Measurements from ENCODE around the gene PITX3.
A peak's percentile ranks its signal among the peaks of the same experiment; 100 is the strongest.
"Not testable (repeated sequence)": the region's sequence is repeated elsewhere in the genome, so short reads cannot be mapped to it uniquely, and the experiment has no call there.

PITX3 gene

GRCh38 chr10:102198027-102198426 is 43.3 kb downstream of the PITX3 start:
- TF ChIP-seq CTCF (IDR thresholded peaks at IDR 0.05; ENCODE audit: low read length, missing control alignments) = no peak
- DNase-seq (ENCODE audit: low read depth) = no peak

DNA sequence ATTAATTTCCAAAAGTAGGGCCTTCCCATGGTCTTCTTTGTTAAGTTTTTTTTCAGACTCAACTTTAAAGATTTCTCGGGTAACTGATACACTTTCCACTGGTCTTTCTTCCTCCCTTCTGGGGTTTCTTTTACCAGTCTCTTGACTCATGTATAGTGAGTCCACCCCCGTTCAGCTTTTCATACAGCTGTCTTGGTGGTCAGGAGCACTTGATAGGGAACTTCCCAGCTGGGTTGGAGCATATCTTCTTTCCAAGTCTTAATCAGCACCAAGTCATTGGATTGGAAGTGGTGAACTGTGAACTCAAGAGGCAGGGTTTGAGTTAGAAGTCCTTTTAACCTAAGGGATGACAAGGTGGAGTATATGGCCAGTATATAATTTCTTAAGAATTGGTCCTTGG is 44.4 kb downstream of the PITX3 start:
- H3K4me3 ChIP-seq (replicated peaks; ENCODE audit: low read depth, low read length) = no peak overlapping the region
- no peak for TF ChIP-seq CTCF (IDR thresholded peaks at IDR 0.05; ENCODE audit: low read length, missing control alignments)
- no peak for DNase-seq (ENCODE audit: low read depth)

More at GRCh38 chr10:102198027-102198426, 43.3 kb downstream of the PITX3 start:
- H3K4me3 ChIP-seq (replicated peaks; ENCODE audit: low read depth, low read length) = no peak overlapping the region

DNA sequence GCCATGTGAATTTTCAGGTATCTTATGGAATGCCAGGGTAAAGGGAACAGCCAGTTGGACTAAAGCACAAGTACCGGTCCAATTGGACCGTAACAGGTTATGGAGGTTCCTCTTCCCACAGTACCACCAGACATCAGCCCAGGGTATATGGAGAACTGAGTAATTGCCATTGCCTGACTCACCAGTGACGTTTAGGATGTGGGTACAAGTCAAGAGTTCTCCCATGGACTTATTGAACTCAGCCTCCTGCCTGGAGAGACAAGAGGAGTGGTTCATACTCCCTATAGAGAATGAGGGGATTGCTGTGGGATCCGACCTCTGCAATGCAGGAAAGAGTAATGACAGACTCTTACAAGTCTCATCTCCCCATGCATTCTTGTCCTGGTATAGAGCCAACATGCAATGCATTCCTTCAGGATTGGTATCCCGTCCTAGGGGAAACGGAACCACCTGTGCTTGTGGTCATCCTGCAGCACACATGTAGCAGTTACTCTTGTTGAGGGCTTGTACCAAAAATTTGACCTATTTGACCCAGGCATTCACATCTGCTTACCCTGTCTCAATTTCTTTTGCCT is 45.9 kb downstream of the PITX3 start:
- no peak for TF ChIP-seq CTCF (IDR thresholded peaks at IDR 0.05; ENCODE audit: low read length, missing control alignments)
- H3K4me3 ChIP-seq (replicated peaks; ENCODE audit: low read depth, low read length) = no peak overlapping the region
- DNase-seq (ENCODE audit: low read depth) = no peak

DNA sequence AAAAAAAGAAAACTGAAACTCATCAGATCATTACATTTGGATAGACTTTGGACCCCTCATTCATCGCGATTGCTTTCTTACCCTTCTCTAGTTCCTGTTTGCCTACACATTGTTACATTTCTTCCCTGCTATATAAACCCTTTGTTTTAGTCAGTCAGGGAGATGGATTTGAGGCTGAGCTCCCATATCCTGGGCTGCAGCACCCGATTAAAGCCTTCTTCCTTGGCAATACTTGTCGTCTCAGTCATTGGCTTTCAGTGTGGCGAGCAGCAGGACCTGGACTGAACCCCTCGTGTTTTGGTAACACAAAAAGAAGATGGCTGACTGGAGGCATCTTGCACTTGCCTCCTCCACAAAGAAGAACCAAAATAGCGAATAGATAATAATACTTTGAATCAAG is 49.4 kb downstream of the PITX3 start:
- TF ChIP-seq CTCF (IDR thresholded peaks at IDR 0.05; ENCODE audit: low read length, missing control alignments) = no peak
- no peak overlapping the region for H3K4me3 ChIP-seq (replicated peaks; ENCODE audit: low read depth, low read length)
- no peak for DNase-seq (ENCODE audit: low read depth)

DNA sequence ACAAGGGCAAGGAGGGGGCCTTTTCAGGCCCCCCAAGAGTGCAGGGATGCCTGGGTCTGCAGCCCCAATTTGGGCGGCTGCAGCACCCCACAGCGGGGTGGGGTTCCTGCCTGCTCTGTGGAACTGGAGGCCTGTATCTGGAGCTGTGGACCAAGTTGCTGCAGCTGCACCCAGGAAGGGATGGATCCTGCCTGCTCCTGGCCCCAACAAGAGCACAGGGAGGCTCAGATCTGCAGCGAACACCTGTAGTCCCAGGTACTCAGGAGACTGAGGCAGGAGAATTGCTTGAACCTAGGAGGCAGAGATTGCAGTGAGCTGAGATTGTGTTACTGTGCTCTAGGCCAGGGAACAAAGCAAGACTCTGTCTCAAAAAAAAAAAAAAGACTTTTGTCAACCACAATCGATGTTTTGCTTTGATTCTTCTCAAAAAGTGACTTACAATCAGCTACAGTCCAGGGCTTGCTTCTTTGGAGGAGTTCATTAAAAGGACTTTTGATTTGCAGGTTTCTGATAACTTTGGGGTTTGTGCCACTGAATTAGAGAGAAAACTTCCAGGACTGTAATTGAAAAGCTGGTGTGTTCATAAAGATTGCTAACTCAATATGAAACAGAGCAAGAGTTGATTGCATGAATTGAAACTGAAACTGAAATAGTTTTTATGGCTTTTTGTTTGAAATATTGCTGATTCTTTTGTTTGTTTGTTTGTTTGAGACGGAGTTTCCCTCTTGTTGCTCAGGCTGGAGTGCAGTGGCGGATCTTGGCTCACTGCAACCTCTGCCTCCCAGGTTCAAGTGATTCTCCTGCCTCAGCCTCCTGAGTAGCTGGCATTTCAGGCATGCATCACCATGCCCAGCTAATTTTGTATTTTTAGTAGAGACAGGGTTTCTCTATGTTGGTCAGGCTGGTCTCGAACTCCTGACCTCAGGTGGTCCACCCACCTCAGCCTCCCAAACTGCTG is 52.1 kb downstream of the PITX3 start:
- DNase-seq (ENCODE audit: low read depth); H3K4me3 ChIP-seq (replicated peaks; ENCODE audit: low read depth, low read length): not testable (repeated sequence)

GRCh38 chr10:102188298-102188940 is 52.9 kb downstream of the PITX3 start:
- DNase-seq (ENCODE audit: low read depth) = no peak
- TF ChIP-seq CTCF (IDR thresholded peaks at IDR 0.05; ENCODE audit: low read length, missing control alignments) = no peak
- no peak overlapping the region for H3K4me3 ChIP-seq (replicated peaks; ENCODE audit: low read depth, low read length)

GRCh38 chr10:102185811-102186527 is 55.3 kb downstream of the PITX3 start:
- no peak overlapping the region for H3K4me3 ChIP-seq (replicated peaks; ENCODE audit: low read depth, low read length)
- DNase-seq (ENCODE audit: low read depth) = peak; percentile 66
- no peak for TF ChIP-seq CTCF (IDR thresholded peaks at IDR 0.05; ENCODE audit: low read length, missing control alignments)
